ENCODE results near the gene TBC1D8.

DNA sequence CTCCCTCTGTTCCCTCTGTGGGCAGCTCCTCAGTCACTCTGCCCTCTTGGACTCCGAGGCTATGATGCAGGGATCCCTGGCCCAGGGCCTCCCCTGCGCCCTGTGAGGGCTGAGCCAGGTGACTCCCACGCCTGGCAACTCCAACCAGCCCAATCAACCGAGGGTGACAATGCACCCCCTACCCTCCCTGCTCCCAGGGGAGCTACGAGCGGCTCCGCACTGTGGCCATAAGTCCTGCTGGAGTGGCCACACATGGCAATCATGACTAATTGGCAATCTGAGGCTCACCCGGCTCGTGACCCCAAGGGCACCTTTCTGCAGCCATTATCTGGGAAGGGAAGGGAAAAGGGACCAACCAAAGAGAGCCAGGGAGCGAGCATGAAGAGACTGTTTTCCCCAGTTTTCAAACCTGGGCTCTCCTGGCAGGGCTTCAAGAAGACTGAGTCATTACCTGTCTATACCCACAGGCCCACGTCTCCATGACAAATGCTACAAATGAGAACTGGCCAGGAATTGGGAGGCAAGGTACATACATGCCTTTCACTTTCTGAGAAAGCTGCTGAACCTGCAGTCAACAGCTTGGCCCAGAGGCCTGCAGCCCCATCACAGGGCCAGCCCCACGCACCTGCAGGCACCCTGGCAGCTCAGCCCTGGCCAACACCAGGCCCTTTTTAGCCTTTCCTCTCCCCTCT is 104.0 kb downstream of the TBC1D8 start:
- TF ChIP-seq, protein P1, sequence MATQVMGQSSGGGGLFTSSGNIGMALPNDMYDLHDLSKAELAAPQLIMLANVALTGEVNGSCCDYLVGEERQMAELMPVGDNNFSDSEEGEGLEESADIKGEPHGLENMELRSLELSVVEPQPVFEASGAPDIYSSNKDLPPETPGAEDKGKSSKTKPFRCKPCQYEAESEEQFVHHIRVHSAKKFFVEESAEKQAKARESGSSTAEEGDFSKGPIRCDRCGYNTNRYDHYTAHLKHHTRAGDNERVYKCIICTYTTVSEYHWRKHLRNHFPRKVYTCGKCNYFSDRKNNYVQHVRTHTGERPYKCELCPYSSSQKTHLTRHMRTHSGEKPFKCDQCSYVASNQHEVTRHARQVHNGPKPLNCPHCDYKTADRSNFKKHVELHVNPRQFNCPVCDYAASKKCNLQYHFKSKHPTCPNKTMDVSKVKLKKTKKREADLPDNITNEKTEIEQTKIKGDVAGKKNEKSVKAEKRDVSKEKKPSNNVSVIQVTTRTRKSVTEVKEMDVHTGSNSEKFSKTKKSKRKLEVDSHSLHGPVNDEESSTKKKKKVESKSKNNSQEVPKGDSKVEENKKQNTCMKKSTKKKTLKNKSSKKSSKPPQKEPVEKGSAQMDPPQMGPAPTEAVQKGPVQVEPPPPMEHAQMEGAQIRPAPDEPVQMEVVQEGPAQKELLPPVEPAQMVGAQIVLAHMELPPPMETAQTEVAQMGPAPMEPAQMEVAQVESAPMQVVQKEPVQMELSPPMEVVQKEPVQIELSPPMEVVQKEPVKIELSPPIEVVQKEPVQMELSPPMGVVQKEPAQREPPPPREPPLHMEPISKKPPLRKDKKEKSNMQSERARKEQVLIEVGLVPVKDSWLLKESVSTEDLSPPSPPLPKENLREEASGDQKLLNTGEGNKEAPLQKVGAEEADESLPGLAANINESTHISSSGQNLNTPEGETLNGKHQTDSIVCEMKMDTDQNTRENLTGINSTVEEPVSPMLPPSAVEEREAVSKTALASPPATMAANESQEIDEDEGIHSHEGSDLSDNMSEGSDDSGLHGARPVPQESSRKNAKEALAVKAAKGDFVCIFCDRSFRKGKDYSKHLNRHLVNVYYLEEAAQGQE (IDR thresholded peaks at IDR 0.05; ENCODE audit: insufficient read depth in 1 of 2, low read depth in 2 of 2, low read length in 1 of 2), result no peak
- TF ChIP-seq TCF7L2 (IDR thresholded peaks at IDR 0.05; ENCODE audit: low read depth, low read length), result no peak

All from Panc1 (cell line).